Subcutaneous adipose tissue (tissue), 4 donors: ENCODE results near the gene SGCA. TPM values are rescaled to one million over a fixed set of nuclear protein-coding genes. Genes with fewer than 3 reads are reported as not detected.

Experiments
- total RNA-seq, 4 donors: library from RNA; depleted of rRNA; stranded (reverse); fragments of >200 nt; gene quantifications; one replicate each; pipeline ENCODE4 v1.1.0, GENCODE V29; 2016
- TF ChIP-seq, protein P1 (sequence below): fragments of 450-650 bp; IDR thresholded peaks from one replicate; pipeline ENCODE4 v1.5.1; 2016; ENCODE audit warnings: low read depth, mild to moderate bottlenecking, control low read depth, antibody characterized with exemption, moderate library complexity

The SGCA gene
- total RNA-seq, 4 donors from 2014 or later: 4.4 TPM; not detected in 3

DNA sequence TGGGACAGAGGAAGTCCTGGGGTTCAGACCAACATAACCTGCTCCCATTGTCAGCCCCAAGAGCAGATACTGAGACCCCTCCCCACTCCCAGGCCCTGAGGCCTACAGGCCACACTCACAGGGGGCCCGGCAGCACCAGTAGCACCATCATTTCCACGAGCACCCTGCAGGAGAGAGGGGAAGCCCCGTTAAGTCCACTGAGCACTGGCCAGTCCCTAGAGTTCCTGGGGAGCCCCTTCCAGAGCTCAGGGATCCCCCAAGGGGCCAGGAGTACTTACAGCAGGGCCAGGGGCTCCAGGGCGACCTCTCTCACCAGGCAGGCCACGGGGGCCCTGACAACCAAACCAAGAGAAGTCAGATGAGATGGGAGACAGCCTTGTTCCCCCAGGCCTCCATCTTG is 30.2 kb downstream of the SGCA start:
- TF ChIP-seq, protein P1, sequence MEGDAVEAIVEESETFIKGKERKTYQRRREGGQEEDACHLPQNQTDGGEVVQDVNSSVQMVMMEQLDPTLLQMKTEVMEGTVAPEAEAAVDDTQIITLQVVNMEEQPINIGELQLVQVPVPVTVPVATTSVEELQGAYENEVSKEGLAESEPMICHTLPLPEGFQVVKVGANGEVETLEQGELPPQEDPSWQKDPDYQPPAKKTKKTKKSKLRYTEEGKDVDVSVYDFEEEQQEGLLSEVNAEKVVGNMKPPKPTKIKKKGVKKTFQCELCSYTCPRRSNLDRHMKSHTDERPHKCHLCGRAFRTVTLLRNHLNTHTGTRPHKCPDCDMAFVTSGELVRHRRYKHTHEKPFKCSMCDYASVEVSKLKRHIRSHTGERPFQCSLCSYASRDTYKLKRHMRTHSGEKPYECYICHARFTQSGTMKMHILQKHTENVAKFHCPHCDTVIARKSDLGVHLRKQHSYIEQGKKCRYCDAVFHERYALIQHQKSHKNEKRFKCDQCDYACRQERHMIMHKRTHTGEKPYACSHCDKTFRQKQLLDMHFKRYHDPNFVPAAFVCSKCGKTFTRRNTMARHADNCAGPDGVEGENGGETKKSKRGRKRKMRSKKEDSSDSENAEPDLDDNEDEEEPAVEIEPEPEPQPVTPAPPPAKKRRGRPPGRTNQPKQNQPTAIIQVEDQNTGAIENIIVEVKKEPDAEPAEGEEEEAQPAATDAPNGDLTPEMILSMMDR: no peak

DNA sequence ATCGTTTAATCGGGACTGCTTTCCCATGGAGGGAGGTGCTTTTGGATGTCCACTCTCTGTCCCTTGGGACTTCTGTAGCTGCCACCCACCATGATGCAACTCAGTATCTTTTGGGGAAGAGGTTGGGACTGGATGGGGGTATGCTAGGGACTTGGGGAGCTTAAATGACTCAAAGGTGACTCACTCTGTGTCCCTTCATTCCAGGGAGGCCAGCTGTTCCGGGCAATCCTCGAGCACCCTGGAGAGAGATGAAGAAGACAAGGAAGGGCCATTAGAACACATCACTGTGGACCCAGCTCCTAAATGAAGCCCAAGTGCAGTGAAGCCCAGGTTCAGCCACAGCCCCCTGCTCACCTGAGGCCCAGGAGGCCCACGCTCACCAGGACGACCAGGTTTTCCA is 31.0 kb downstream of the SGCA start:
- TF ChIP-seq, protein P1: no peak

DNA sequence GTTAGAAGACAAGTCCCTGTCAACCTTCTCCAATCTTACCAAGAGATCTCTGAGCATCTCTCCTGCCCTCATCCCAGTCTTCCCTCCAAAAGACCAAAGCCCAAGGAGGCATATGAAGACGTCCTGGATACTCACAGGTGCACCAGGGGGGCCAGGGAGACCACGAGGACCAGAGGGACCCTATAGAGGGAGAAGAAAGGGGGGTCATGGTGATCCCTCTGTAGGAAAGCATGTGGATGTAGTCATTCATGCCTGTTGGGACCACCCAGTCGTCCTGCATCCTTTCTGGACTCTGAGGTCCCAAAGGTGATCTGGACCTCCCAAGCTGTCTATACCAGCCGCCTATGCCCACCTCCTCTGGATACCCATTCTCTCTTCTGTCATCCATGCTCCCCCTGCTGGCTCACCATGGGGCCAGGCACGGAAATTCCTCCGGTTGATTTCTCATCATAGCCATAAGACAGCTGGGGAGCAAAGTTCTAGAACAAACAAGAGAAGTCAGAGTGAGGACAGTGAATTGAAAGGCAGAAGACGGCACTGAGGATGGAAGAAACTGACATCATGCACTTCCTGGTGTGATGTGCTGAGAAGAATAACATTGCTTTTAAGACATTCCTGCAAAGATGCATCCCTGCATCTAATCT is 32.3 kb downstream of the SGCA start:
- TF ChIP-seq, protein P1: no peak

DNA sequence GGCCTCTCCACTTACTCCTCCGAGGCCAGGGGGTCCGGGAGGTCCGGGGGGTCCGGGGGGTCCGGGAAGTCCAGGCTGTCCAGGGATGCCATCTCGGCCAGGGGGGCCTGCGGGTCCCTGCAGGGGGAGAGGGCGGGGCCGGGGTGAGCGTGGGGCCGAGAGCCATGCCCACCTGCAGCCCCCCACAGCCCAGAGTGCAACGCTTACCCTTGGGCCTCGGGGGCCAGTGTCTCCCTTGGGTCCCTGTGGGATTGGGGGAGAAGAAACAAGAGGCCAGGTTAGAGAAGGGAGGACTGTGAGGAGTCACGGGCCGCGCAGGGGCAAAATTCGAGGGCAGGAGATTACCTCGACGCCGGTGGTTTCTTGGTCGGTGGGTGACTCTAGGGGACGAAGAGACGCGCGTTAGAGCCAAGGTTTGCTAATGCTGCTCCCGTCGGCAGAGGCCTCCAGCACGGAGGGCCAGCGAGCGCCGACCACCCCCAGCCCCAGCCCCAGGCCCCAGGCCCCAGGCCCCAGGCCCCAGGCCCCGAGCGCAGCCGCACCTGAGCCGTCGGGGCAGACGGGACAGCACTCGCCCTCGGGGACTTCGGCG is 33.5 kb downstream of the SGCA start:
- TF ChIP-seq, protein P1: no peak

DNA sequence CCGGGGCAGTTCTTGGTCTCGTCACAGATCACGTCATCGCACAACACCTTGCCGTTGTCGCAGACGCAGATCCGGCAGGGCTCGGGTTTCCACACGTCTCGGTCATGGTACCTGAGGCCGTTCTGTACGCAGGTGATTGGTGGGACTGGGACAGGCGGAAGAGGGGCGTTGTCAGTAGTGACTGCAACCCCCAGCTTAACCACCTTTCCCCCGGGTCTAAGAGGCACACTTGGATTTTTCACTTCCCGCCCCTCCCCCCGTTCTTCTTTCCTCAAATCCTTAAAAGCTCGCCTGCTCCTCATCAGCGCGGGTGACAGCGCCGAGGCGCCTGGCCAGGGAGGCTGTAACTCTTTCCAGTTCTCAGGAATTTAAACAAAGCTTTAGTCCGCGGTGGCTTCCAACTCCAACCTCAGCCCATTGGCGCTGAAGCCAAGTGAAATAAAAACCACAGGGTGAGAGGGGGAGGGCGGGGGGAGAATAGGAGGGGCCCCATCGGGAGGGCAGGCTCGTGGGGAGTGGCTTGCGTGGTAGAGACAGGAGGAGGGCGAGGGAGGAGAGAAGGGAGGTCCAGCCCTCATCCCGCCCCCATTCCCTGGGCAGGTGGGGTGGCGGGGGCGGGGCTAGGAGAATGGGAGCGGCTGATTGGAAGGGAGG is 34.1 kb downstream of the SGCA start:
- TF ChIP-seq, protein P1: no peak

DNA sequence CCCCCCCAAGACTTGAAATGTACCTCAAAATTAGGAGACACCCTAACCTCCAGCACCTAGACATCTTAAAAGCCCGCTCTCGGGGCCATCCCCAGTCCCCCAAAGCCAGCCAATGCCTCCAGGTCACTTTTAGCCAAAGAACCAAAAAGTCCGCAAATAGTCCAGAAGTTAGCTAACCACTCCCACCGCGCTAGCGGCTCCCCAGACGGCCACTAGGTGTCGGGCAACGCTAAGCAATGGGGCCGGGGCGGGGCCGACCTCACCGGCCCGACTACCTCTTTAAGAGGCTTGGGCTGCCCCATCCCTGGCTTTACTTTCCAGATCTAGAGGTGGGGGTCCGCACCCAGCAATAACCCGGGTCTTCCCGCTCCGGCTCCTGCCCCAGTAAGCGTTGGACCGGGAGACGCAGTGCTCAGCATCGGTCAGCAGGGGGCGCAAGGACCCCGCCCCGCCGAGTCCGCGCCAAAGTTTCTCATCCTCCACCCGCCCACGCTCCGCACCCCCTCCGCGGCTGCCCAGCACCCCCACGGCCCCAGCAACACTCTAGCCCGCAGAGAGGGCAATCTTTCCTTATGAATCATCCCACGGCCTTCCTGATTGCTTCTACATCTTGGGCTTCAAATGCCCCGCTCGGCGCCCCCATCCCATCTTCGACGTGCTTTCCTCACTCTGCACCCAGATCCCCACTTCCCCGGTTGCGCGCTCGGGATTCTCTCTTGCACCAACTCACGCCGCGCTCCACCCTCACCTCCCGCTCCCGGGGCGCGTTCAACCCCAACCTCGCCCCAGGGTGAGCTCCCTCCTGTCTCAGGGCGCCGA is 34.9 kb downstream of the SGCA start:
- TF ChIP-seq, protein P1: no peak
